K562 (cell line): Measurements from ENCODE around the gene ZFP36. TPM values are rescaled to one million over a fixed set of nuclear protein-coding genes. Genes with fewer than 3 reads are reported as not detected.
A peak's percentile ranks its signal among the peaks of the same experiment; 100 is the strongest.

Experiments used
- BRF1 ChIP-seq: IDR thresholded peaks from 3 replicates; pipeline ENCODE4 v1.6.1; 2011; ENCODE audit warnings: borderline replicate concordance, mild to moderate bottlenecking; ENCODE audit not compliant: insufficient read length; ENCODE audit errors: extremely low read depth
- CBX1 ChIP-seq: sonication (generic); IDR thresholded peaks from 2 replicates; pipeline ENCODE4 v1.6.1; 2016; ENCODE audit warnings: antibody characterized with exemption, low read depth, mild to moderate bottlenecking
- ZMIZ1 ChIP-seq, 2 experiments: fragments of 150-350 bp in 1 of 2; IDR thresholded peaks; 2 replicates each; pipeline ENCODE4 v1.6.1; 2012 to 2016; ENCODE audit warnings: low read depth in 2 of 2, low read length in 2 of 2, mild to moderate bottlenecking in 1 of 2, moderate library complexity in 1 of 2
- polyA plus RNA-seq, 8 experiments: library from polyadenylated mRNA; depleted of rRNA in 4 of 8; stranded (reverse) in 5 of 8; unstranded in 3 of 8; fragments of >200 nt; fragmentation: Nextera tagmentation in 2 of 8; fragmentation: Illumina TruSeq in 1 of 8; extraction: Ambion mirVana in 2 of 8; extraction: Trizol in 1 of 8; gene quantifications; 2 replicates each; pipeline versions ENCODE4 v1.2.1 to v1.2.3, GENCODE V29; 2011 to 2014; ENCODE audit warnings: inconsistent platforms in 1 of 8, missing spikeins in 1 of 8
- total RNA-seq, 7 experiments: library from RNA; depleted of rRNA in 6 of 7; stranded (reverse); fragments of >200 nt in 6 of 7; fragmentation: Illumina TruSeq in 2 of 7; extraction: Trizol in 2 of 7; gene quantifications; 2 replicates each; pipeline versions ENCODE4 v1.2.1 to v1.2.3, GENCODE V29; 2011 to 2021; ENCODE audit warnings: low replicate concordance in 1 of 7
- TF ChIP-seq, protein P1 (sequence below): sonication (generic); formaldehyde crosslinking; IDR thresholded peaks from 2 replicates; pipeline ENCODE4 v1.8.0; 2022; ENCODE audit warnings: mild to moderate bottlenecking, missing genetic modification reagents
- TF ChIP-seq, protein P2 (sequence below), 2 experiments: fragments of 450-650 bp in 1 of 2; sonication (generic) in 1 of 2; formaldehyde crosslinking in 1 of 2; IDR thresholded peaks; 2 replicates each; pipeline versions ENCODE4 v1.7.1 to v1.9.0; 2016 to 2022; ENCODE audit warnings: inconsistent platforms in 1 of 2, mild to moderate bottlenecking in 1 of 2, missing genetic modification reagents in 1 of 2

The ZFP36 gene
- total and polyA plus RNA-seq, 9 of the 15 experiments (the other 6 are each of a cell fraction or from before 2014, with no cell fraction given): 1.0 to 20.1 (median 3.5) TPM

DNA sequence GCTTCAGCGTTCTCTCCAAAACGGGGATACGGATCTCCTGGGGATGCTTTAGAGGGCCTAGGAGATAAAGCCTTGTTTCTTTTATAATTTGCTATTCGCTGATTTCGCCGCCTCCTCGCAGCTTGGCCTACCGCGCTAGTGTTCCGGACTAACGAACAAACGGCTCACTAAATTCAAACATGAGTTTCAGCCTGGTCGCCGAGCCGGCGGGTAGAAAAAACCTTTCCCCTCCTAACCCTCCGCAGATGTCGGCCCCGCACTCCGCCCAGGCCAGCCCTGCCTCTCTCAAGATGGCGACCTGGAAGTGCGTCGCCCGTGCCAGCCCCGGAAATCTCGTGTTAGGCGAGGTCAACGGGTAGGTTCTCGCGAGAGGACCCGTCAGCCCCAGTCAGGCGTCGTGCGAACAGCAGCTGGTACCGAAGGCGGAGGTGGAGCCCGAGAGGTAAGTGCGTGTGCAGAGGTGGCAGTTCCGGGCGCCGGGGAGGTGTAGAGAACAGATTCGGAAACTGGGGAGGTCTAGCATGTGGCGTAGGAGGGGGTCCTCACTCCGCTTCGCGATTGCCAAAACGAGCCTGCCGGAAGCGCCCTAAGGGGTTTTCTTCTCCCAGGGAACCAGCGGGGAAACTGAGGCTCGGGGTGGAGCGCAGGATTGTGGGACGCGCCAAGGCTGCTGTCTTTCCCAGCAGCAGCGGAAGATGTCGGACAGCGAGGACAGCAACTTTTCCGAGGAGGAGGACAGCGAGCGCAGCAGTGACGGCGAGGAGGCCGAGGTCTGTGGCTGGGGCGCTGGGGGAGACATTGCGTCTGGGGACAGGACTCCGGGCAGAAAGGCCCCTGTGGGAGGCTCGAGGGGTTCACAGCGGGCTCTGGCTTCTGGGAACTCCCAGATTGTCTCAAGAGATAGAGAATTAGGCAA, 38.8 kb downstream of the ZFP36 start, which contains the start of gene SUPT5H (continued):
- TF ChIP-seq, protein P1, sequence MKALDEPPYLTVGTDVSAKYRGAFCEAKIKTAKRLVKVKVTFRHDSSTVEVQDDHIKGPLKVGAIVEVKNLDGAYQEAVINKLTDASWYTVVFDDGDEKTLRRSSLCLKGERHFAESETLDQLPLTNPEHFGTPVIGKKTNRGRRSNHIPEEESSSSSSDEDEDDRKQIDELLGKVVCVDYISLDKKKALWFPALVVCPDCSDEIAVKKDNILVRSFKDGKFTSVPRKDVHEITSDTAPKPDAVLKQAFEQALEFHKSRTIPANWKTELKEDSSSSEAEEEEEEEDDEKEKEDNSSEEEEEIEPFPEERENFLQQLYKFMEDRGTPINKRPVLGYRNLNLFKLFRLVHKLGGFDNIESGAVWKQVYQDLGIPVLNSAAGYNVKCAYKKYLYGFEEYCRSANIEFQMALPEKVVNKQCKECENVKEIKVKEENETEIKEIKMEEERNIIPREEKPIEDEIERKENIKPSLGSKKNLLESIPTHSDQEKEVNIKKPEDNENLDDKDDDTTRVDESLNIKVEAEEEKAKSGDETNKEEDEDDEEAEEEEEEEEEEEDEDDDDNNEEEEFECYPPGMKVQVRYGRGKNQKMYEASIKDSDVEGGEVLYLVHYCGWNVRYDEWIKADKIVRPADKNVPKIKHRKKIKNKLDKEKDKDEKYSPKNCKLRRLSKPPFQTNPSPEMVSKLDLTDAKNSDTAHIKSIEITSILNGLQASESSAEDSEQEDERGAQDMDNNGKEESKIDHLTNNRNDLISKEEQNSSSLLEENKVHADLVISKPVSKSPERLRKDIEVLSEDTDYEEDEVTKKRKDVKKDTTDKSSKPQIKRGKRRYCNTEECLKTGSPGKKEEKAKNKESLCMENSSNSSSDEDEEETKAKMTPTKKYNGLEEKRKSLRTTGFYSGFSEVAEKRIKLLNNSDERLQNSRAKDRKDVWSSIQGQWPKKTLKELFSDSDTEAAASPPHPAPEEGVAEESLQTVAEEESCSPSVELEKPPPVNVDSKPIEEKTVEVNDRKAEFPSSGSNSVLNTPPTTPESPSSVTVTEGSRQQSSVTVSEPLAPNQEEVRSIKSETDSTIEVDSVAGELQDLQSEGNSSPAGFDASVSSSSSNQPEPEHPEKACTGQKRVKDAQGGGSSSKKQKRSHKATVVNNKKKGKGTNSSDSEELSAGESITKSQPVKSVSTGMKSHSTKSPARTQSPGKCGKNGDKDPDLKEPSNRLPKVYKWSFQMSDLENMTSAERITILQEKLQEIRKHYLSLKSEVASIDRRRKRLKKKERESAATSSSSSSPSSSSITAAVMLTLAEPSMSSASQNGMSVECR (CRISPR knock-in tag): peak; percentile 94; the same call in 1 of the 2 replicates
- TF ChIP-seq, protein P2, sequence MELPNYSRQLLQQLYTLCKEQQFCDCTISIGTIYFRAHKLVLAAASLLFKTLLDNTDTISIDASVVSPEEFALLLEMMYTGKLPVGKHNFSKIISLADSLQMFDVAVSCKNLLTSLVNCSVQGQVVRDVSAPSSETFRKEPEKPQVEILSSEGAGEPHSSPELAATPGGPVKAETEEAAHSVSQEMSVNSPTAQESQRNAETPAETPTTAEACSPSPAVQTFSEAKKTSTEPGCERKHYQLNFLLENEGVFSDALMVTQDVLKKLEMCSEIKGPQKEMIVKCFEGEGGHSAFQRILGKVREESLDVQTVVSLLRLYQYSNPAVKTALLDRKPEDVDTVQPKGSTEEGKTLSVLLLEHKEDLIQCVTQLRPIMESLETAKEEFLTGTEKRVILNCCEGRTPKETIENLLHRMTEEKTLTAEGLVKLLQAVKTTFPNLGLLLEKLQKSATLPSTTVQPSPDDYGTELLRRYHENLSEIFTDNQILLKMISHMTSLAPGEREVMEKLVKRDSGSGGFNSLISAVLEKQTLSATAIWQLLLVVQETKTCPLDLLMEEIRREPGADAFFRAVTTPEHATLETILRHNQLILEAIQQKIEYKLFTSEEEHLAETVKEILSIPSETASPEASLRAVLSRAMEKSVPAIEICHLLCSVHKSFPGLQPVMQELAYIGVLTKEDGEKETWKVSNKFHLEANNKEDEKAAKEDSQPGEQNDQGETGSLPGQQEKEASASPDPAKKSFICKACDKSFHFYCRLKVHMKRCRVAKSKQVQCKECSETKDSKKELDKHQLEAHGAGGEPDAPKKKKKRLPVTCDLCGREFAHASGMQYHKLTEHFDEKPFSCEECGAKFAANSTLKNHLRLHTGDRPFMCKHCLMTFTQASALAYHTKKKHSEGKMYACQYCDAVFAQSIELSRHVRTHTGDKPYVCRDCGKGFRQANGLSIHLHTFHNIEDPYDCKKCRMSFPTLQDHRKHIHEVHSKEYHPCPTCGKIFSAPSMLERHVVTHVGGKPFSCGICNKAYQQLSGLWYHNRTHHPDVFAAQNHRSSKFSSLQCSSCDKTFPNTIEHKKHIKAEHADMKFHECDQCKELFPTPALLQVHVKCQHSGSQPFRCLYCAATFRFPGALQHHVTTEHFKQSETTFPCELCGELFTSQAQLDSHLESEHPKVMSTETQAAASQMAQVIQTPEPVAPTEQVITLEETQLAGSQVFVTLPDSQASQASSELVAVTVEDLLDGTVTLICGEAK (IDR thresholded peaks at IDR 0.05): peak; percentile 89
- TF ChIP-seq, protein P2 (CRISPR knock-in tag; IDR thresholded peaks at IDR 0.05): no peak
- TF ChIP-seq BRF1: no peak
- TF ChIP-seq ZMIZ1 (IDR thresholded peaks at IDR 0.05; ENCODE audit: low read depth in 2 of 2, low read length in 2 of 2): 0 out of 4 replicates have a peak, but pooled peaks of 1 of the 2 experiments have one; percentile 41
- 0 out of 2 replicates have a peak, but pooled peaks have one; percentile 62 for TF ChIP-seq CBX1
